Measurements from ENCODE around the gene RREB1.

The RREB1 gene

GRCh38 chr6:7165002-7165889 lies 57.5 kb downstream of the RREB1 start:
- DNase-seq = no peak

- DNase-seq = no peak
These were observed 58.1 kb downstream of the RREB1 start for GRCh38 chr6:7165890-7166267.

- DNase-seq = no peak
These were observed 58.9 kb downstream of the RREB1 start for GRCh38 chr6:7166410-7167293.

DNA sequence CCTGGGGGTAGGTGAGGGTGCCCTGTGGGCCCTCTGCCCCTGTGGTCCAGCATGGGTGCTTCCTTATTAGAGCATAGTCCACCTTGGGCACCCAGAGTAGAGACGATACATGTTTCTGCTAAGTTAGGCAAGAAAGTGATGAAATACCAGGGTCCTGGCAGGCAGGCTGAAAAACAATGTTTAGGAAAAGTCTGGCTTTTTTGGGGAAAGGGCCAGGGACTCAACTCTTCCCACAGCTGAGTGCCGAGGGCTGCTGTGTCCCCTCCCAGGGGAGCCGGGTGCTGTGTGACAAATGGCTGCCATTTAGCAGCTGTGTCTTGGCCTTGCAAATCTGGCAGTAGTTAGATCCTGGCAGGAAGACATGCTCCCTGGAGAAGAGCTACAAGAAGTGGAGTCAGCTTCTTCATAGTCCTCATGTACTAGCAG lies 61.5 kb downstream of the RREB1 start:
- DNase-seq = no peak

GRCh38 chr6:7170117-7170732 lies 62.5 kb downstream of the RREB1 start:
- DNase-seq = no peak

DNA sequence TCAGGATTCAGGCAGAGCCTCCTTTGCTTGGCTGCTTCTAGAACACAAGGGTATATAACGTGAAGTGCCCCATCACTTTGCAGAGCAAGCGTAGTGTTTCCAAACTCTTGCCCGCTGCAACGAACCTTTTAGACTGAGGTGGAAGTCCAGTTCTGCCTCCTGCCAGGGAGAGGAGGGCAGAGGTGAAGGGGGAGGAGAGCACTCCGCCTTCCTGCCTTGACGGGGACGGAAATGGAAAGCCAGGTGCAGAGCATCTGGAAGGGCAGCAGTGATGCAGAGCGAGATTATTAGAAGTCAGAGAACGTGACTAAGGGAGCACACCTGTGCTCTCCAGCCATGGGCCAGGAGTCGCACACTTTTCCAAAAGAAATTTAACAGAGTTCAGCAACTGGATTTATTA lies 63.4 kb downstream of the RREB1 start:
- DNase-seq = no peak

GRCh38 chr6:7171733-7172132 lies 64.0 kb downstream of the RREB1 start:
- DNase-seq = no peak

- no peak for DNase-seq
These were observed 64.9 kb downstream of the RREB1 start for GRCh38 chr6:7172649-7173048.

DNA sequence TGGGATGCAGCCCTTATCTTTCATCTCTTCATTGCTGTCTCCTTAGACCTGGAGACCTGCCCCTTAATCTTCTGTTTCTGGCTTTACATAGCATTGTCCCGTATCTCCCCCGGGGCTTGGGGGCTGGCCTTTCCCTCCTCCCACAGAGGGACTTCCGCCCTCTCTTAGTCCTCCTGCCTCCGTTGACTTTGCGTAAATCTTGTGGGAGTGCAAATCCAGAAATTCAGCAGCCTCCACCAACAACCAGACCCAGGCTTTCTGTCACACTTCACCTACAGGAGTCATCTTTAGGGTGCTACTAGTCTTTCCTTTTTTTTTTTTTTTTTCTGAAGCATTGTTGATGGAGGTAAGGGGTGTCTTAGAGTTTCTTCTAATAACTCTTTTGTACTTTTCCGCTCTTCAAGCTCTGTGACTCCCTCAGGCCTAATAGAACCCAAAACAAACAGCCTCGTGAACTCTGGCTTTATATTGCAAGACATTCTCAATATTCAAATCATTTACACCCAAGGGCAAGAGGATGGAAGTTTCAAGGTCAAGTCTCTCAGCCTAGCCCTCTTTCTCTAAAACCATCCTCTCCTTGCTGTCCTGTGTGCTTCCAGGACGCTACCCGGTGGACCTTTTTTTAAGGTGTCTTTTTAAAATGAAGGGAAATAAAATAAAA lies 66.2 kb downstream of the RREB1 start:
- no peak for DNase-seq

DNA sequence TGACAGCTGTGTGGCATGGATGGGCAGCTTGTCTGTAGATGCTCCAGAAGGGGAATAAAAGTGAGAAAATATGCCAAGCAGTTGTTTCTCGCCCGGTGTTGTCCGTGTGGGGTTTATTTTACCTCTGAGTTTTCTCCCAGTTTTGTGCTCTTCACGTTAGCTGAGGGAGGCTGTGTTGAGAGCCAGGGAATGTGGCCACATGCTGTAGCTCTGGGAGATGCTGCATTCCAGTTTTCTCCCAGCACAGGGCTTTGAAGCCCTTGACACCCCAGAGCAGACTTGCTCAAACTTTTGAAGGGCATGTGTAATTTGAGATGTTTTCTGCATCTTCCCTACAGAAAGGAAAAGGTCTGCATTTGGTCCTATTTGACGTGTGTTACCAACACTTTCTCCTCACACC lies 67.7 kb downstream of the RREB1 start:
- DNase-seq = no peak

DNA sequence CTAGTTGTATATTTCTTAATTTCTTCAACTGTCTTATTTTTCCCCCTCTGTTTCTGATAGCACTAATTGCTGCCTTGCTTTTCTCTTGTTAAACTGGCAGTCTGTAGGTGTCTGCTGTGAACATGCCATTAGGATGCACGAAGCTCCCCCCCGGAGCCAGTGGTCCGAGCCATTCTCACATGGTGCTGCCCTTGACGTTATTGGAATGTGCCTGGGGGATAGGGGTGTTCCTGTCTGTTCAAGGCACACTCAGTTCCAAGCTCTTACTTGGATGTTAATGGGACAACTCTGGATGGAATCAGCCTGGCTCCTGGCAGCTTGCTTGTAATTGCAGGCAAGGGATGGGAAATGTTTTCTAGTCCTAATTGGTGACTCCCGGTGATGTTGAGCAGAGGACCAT lies 68.4 kb downstream of the RREB1 start:
- DNase-seq = no peak

- DNase-seq = no peak
These were observed 70.5 kb downstream of the RREB1 start for GRCh38 chr6:7178280-7178679.

DNA sequence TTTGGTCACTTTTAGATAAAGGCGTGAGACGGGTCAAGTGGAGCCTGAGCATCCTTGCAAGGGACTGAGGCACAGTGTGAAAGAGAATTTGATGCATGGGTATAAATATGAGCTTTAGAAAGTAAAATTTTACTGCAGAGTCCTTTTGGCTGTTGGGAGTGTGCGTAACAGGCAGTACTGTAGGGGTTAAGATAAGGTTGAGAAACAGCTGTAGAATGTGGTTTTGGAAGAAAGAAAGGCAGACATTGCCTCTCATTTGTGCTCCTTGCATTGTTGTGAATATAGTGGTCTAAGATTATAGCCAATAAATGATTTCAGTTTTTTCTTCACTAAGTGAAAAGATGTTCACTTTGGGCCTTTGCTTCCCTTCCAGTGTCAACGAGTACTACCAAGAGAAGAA lies 73.0 kb downstream of the RREB1 start:
- DNase-seq = no peak

- DNase-seq = no peak
These were observed 75.9 kb downstream of the RREB1 start for GRCh38 chr6:7183707-7184106.

DNA sequence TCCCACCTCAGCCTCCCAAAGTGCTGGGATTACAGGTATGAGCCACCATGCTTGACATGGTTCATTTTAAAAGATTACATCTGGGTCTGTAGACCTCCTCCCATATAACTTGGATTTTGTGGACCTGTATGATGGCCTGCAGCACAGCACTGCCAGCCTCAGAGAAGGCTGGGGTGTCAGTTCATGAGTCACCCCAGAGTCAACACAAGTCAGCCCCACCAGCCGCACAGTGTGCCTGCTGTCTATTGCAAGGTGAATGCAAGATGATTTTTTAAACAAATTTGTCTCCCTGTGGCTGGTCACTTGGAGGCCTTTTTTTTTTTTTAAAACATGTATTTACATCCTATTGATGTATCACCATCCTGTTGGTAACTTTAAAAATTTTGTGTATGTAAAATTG lies 76.7 kb downstream of the RREB1 start:
- DNase-seq = no peak

GRCh38 chr6:7185561-7185960 lies 77.8 kb downstream of the RREB1 start:
- no peak for DNase-seq

DNA sequence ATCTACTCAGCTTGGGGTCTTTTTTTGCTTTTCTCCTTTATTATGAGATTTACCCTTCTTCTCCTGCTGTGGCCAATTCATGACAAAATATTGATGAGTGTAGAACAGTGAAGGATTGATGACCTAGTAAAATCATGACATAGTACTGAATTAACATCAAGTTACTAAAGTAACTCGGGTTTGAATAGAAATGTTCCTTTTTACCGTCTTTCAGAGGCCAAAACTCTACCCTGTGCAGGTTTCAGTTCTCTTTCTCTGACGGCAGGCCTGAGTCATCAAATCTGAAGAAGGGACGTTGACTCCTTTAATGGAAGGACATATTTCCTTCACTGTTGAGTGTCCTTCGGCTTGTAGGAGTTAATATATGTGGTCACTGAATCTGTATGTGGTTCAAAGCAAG lies 80.7 kb downstream of the RREB1 start:
- peak; percentile 7 for DNase-seq

- DNase-seq = no peak
These were observed 81.5 kb downstream of the RREB1 start for GRCh38 chr6:7189101-7189758.

GRCh38 chr6:7190791-7191190 lies 83.0 kb downstream of the RREB1 start:
- DNase-seq = no peak

DNA sequence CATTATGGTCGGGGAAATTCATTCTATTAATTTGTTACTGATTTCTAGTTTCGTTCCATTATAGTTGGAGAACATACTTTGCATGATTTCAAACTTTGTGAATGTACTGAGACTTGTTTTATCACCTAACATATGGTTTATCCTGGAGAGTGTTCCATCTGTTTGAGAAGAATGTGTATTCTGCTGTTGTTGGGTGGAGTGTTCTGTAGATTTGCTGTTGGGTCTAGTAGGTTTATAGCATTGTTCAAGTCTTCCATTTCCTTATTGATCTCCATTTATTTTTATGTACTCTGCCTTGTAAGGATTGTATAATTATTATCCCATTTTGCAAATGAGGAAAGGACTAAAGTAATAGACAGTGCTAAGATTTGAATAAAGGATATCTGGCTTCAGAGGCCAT lies 85.4 kb downstream of the RREB1 start:
- DNase-seq = no peak

- no peak for DNase-seq
These were observed 86.9 kb downstream of the RREB1 start for GRCh38 chr6:7194657-7195056.

DNA sequence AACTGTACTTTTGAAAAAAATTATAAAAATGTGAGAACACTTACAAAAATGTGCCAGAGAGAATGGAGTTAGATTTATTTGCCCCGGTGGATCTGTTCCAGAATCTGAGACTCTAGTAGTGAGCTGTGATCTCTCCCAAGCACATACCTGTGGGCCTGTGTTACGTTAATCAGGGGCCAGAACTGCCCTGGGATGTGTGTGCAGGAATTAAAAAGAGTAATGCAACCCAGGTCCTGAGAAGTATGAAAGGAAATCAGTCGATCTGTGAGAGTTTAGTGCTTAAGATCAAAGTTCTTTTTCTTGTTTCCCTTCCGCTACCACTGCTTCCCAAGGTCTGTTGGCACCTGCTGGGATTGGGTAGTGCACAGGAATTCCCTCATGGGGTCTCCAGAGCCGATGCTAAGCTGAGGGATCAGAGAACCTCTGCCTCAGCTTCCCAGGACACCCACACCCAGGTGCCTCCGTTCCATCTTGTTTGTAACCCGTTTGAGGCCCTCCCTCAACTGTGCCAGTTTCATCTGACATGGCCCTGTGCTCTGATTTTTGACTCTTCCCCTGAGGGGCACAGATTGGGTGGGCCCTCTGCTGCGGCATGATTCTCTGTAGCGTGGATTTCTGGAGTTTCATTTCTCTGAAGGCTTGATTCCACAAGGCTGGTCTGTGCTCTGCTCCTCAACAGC lies 87.7 kb downstream of the RREB1 start:
- no peak for DNase-seq
